GM19023 (cell line): Measurements from ENCODE around the gene CAV1.

Source experiments
- ATAC-seq: cut with Tn5 transposase; IDR thresholded peaks from one replicate; pipeline ENCODE4 v1.9.1; 2021; ENCODE audit warnings: mild to moderate bottlenecking, moderate library complexity; ENCODE audit not compliant: unreplicated experiment

CAV1 gene

DNA sequence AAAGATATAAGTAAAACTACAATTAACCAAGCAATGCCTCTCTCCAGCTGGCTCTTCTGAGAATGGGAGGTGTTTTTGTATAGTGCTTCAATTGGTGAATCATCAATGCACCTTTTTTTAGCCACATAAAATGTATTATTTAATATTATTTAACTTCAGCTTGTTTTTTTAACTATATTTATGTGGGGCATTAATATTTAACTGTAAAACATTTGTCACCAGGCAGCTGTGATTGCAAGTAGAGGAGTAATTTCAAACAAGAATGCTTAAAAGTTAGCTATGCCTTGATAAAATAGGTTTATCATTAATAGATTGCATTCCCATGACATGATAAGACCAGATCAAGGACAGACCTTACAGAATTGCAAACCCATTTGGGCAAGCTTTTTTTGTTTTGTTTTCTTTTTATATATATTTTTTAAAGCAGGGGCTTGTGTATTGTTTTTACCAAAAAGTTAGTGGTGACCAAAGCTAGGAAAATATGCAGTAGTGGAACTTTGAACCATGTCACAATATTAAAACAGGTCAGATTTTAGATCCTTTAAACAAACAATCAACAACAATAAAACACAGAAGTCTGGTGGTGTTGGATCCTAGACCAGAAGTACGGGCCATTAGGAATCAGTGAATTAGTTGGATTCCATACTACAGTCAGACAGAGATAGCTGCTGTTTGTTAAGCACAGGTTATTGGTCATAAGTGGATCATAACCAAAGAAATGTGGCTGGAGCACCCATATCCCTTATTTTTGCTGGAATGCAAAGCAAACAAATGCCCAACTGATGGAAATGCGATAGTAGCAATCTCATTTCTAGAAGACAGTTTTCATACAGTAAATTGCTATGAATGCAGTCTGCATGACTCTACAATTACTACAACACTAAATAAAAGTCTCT, 22.4 kb upstream of the CAV1 start:
- no peak for ATAC-seq

DNA sequence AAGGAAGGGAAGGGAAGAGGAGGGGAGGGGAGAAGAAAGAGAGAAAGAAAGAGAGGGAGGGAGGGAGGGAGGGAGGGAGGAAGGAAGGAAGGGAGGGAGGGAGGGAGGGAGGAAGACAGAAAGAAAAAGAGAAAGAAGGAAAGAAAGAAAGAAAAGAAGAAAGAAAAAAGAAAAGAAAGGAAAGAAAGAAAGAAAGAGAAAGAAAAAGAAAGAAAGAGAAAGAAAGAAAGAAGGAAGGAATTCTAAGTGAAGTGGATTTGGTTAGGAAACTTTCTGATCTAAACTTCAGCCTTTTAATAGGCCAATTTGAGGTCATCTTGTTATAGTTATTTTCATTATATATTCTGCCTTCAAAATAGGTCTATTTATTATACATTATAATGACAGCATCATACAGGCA, 21.0 kb upstream of the CAV1 start:
- ATAC-seq, result no peak

DNA sequence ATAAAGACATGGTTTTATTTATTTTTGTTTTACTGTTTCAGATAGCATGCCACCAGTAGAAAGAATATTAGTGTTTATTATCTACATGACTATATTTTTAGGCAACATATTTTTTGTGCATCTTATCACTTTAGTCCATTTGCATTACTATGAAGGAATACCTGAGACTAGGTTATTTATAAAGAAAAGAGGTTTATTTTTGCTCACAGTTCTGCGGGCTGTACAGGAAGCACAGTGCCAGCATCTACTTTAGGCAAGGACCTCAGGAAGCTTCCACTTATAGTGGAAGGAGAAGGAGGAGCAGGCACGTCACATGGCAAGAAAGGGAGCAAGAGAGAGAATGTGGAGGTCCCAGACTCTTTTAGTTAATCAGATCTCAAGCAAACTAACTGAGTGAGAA, 19.6 kb upstream of the CAV1 start:
- ATAC-seq, result no peak

DNA sequence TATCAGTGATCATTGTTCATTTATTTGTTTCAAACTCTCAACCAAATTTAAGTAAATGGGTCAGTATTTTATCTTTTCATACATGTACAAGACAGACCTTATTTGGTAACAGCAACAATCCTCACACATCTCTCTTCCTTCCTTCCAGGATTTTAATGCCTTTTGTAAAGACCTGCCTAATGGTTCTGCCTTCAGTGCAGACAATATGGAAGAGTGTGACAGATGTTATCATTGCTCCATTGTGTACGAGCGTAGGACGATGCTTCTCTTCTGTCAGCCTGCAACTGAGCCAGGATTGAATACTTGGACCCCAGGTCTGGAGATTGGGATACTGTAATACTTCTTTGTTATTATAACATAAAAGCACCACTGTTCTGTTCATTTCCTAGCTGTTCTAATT, 19.0 kb upstream of the CAV1 start:
- no peak for ATAC-seq

DNA sequence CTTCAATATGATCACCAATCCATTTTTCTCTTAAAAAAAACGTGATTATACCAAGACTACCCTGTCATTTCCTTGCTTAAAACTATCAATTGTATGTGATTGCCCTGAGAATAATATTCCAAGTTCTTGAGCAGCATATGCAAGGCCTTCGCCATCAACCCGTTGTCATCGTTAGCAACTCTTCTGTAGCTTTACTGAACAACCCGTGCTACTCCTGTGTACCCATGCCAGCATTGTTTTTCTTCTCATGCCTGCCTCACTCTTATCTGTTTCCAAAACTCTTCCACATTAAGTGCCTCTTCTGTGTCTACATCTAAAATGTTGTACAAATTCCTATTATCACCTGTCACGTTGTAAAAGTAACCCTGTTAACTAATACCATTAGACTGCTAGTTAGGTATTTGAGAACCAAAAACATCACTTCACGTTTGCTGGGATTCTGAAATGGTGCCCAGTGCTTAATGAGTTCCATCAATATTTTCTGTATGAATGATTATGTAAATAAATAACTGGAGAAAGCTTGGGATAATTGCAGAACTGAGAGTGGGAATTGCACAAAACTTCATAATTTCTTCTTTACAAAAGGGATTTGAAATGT, 14.8 kb upstream of the CAV1 start:
- ATAC-seq, result no peak

DNA sequence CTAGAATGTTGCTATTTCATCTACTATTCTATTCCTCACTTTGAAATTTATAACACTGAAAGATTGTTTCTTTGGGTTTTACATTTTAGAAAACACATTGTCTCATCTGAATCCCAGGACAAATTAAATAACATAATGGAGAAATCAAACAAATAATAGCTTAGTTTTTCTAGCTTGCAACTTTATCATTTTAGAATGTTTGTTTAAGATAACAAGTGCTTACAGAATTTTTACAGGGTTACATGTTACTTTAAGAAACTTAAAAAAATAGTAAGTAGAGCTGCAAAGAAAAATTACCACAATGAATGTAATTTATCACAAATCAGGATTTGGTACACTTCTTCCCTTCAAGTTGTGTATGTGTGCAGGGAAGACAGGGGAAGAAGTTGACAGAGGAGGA, 14.0 kb upstream of the CAV1 start:
- ATAC-seq, result no peak

DNA sequence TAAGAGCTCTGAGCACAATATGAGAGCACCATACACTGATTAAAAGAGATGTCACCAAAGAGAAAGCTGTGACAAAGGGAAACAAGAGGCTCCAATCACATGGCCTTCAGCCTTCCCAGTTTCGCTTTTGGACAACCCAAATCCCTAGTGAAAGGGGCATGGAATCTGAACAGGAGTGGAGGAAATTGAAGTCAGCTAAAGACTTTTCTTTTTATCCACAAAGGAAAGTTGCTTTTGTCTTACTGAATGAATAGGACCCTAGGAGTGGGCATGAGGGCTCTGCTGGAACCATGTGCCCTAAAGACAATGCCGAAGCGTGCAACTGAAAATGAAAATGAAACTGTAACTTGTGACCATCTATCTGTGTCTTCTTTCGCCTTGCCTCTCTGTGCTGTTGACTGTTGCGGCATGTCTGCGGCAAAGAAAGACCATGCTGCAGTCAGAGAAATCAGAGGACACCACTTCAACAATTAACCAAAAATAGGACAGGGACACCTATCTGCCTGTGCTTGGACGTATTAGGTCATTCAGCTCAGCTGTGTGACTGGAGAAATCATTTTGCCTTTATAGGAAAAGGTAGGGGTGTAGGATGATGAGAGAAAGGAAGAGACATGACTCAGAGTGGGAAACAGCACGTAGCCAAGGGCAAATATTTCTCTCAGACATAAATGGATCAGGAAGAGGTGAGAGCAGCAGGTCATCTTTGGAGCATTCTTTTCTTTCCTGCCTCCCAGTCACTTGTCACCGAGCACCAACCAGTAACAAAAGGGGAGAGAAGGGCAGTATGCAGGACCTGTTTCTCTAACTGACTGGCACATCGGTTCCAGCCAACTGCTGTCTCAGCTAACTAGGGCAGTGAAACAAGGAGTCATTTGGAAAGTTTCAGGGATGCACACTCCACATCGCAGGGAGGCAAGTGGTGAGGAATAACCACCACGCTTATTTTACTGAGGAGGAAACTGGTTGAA, 13.0 kb upstream of the CAV1 start:
- ATAC-seq, result peak; percentile 100

DNA sequence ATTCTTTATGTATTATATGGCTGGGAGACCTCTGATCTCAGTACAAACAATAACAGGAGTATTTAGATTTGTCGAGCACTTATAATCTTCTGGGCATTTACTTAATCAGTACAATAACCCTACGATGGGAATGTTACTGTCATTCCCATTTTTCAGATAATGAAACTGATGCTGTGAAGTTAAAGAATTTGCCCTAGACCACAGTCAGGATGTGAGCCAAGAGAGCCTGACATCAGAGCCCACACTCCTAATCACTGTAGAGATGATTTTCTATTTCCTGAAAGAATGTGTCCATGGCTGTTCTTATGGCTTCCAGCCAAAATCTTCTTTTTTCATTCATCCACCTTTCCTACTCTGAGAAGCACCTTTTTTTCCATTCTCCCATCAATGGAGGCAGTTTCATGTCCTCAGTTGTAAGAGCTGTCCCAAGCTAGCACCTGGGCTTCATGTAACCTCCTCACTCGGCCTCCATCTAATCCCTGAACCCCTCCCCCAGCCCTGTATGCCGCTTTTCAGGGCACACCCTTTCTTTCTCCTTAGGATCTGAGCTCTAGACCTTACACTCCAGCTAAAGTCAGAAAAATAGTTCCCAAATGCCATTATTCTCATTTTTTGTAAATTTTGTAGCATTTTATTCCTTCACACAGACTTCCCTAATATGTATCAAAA, 12.2 kb upstream of the CAV1 start:
- no peak for ATAC-seq

DNA sequence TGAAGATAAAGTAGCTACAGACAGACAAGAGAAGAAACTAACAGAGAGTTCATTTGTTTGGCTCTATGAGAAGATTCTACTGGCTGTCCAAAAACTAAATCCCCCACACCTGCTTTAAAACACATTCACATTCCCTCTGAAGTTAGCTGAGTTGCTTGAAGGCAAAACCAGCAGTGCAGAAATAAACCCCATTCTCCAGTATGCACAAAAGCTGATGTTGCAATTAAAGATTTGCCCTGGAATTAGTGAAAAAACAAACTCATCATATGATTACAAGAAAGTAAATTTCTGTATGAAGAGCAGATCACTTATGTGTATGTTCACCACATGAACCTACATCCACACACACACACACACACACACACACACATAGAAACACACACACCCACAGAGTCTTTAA, 9.3 kb upstream of the CAV1 start:
- no peak for ATAC-seq

DNA sequence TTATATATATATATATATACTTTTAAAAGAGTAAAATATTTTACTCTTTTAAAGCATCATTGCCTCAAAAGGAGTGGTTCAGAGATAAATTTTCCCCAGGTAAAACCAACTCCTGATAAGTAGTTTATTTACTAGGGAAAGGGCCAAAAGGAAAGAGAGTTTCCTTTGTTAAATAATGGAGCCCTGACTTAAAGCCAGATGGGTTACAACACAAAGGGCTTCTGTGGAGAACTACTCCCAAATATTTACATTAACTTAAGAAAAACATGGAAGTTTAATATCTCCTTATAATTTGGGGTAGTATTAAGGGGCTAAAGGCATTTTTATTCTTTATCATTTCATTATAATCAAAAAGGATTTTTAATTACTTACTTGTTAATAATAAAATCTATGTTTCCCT, 8.5 kb upstream of the CAV1 start:
- ATAC-seq, result no peak

DNA sequence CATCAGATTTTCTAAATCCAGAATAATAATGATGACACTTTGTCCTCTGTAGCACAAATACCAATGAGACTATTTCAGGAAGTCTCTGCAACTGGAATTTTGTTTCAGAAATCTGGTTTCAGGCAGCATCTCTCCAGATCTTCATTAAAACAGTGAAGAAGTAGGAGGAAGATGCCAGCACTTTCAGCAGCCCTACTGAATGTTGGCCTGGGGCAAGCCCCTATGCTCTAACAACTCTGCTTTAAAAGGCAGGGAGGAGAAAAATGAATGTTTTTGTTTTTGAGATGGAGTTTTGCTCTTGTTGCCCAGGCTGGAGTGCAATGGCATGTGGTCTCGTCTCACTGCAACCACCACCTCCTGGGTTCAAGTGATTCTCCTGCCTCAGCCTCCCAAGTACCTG, 7.2 kb upstream of the CAV1 start:
- no peak for ATAC-seq

DNA sequence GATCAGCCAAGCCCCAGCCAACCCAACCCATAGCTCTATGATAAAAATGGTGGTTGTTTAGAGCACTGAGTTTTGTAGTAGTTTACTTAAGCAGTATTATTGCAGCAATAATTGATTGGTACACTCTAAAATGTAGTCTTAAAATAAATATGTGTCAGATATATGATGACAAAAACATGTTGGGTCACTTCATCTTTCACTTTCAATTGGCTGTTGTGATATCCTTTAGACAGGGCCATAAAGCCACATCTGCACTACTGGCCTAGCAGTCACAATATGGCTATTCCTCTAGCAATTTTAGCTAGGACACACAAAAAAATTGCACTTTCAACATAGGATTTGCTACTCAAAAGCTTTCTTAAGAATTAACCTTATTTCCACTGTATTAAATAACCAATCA, 5.9 kb upstream of the CAV1 start:
- ATAC-seq, result no peak

DNA sequence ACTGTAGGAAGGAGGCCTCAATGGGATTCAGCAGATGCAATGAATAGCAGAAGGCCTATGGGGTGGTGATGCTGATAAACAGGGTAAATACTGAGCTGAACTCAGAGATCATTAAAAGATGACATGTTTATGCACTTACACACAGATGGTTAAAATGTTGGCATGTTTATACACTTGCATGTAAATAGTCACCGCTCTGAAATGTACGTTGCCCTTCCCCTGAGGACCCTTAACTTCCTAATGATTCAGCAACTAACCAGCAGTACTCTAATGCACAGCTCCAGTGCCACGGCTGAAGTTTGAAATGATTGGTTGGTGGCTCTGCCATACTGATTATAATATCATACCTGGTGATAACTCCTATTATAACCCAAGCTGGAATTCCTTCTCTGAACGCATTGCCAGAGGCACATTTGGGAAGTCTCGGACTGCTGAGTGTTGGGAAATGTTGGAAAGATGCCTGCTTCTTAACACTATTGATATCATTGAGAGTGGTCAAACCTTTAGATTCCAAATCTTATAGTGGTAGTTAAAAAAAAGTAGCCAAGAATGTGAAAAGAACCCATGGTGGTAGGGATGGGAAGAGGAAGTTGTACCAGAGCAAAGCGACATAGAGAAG, 3.7 kb upstream of the CAV1 start:
- ATAC-seq, result no peak

DNA sequence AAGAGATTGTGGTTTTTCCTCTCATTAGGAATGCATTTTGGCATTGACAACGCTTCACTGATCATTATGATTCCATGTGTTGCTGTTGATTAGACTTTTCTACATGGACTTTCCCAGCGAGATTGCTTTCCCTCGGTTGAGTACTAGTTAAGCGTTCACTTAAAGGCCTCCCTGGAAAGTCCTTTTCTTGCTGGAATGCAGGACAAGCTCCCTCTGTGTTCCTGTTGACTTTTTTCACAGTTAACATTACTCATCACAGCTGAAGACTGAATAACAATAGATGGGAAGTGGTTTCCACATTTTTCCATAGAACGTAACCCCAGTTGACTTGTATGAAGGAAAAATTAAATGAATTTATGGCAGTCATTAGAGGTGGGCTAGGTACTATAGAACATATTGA, 2.6 kb upstream of the CAV1 start:
- ATAC-seq, result no peak

DNA sequence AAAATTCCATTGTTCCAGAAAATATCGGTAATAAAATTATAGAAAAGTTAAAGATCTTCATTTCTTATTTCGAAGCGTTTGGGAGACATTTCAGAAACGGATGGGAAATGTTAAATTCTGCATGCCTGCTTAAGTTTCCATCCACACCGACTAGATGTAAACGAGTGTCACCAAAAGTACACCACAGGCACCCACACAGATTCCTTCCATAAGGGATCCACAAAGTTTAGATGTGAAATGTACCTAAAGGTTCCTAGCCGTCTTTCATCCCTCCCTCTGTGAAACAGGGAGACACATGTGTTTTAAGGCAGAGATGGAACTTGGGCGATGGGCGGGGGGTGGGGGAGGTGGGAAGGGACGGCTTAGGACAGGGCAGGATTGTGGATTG, 621 bp upstream of the CAV1 start:
- ATAC-seq, result no peak

DNA sequence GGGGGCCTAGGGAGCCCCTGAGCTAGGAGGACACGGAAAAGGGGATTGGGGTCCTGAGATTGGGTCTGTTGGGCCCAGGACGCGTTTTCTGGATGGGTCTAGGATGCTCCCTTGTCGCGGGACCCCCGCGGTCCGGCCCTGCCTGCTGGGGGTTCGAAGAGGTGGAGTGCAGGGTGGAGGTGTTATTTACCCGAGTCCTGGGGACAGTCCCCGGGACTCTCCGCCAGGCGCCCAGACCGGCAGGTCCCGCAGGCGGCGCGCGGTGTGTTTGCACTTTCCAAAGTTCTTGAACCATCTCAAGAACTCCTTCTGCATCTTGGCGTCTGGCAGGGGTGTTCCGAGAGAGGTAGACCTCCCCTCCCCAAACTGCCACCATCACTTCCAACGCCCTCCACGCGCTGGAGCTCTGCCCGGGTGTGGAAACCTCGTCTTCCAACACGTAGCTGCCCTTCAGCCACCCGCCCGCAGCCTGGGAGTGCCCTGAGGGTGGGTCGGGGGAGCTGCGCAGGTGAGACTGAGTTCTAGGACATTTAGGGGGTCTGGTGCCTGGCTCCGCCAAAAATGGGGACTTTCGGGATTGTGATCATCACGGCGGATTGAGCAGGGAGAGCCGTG, 569 bp downstream of the CAV1 start:
- ATAC-seq, result peak; percentile 38

DNA sequence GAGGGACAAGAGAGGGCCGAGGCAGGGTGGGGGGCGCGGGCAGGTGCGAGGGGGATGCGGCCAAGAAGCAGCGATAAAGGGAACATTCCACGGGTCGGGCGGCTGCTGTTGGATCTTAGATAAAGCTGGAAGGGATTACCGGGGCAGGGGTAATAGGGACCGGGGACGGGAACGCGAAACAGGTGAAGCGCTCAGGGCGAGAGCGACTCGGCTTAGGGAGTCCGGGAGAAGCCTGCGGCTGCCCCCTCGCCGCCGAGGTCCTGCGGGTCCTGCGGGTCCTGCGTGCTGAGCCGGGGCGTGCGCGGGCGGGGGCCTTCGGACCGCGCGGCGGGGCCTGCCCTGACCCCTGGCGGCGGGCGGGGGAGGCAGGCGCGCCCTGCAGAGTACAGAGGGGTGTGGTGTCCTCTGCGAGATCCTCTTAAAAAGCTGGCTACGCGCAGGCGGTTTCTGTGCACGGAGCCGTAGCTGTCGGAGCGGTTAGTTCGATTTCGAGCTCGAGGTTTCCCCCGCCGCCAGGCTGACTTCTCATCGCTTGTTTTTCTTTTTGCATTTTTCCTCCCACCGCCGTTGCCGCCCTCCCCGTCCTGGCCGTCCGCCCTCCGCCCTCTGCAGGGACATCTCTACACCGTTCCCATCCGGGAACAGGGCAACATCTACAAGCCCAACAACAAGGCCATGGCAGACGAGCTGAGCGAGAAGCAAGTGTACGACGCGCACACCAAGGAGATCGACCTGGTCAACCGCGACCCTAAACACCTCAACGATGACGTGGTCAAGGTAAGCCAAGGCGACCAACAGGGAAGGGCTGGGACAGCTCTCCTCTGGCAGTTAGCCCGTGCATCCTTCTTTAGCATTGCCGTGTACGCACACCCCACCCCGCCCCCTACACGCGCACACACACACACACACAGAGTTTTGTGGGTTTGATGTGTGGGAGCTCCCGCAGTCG, 1.4 kb downstream of the CAV1 start:
- ATAC-seq, result peak; percentile 95

DNA sequence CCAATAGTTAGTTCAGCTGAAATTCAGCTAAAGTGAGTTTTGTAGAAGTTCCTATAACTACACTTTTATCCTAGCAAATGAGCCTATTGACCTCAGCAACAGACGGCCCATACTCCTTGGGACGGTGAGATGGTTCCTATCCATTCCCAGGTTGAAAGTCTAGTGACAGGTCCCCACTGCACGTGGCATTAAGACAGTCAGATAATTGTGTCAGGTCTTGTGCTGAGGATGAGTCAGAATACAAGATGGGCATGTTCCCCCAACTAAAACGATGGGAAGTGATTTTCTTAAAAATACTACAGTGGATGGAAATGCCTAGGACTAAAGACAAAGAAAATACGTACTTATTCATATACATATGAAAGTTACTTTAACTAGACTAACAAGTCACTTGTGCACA, 2.1 kb downstream of the CAV1 start:
- no peak for ATAC-seq

DNA sequence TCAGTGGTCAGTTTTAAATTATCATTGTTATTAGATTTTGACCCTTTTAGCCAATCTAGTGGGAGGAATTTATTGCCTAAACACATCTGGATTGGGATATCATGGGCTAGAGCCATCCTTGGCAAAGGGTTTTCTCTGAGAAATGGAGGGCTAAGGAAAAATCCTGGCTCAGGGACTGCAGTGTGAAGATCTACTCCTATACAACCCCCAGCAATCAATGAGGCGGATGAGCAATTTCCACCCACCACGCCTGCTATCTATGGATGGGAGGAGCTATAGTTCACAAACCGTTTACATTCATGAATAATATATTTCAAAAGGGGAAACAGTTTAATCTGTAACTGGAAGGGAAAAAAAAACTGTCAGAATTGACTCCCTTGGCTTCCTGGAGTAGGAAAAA, 2.7 kb downstream of the CAV1 start:
- no peak for ATAC-seq
